GM12864 (cell line): ENCODE measurements around the gene ZFP82.
A peak's percentile ranks its signal among the peaks of the same experiment; 100 is the strongest.

Source experiments
- DNase-seq: peaks from one replicate; pipeline ENCODE4 v3.0.0-alpha.2; 2011; ENCODE audit warnings: low read depth
- H3K4me3 ChIP-seq: 2 replicates; pipeline ENCODE4 v1.5.1; 2011; ENCODE audit warnings: mild to moderate bottlenecking, low read depth, low read length, control low read depth
- TF ChIP-seq, protein P1 (sequence below): IDR thresholded peaks from 2 replicates; pipeline ENCODE4 v1.5.1; 2011; ENCODE audit warnings: low read depth, mild to moderate bottlenecking, moderate library complexity, low read length, control low read depth, inconsistent platforms; ENCODE audit errors: missing control alignments

Gene ZFP82

DNA sequence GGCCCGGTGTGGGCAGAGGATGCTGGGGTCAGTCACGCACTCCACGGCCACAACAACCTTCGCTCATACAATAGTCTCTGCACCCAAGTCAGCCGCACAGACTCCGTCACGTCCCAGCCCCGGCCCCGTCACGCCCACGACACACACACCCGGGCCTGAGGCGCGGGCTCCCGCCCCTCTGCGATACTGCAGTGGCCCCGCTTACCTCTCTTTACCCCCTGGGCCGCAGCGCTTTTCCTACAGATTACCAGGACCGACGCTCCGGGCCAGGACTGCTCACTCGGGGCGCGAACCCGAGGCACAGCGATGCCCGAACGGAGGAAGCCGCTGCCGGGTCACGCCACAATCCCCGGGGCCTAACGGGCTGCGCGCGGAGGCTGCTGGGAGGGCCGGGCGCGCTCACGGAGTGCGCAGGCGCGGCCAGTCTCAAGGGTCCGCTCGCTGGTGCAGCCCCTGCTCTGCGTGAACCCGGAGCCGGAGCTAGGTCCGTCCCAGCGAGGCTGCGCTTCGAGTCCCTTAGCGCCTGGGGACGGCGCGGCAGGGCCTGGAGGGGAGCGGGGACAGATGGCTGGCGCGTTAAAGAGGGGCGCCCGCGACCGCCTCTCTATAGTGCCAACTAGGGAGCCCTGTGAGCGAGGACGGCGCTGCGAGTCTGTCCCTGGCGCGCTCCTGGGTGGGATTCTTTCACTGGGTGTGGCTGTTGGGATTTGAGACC, at the start of gene ZFP82:
Gene ZFP82 (minus strand): TSS at position 358 of the 715 bp plus-strand sequence. CDS start 8,855 bp downstream, outside the sequence.
- peak within 1 kb of the TSS; percentile 71 for H3K4me3 ChIP-seq
- peak; percentile 69 for DNase-seq
- TF ChIP-seq, protein P1, sequence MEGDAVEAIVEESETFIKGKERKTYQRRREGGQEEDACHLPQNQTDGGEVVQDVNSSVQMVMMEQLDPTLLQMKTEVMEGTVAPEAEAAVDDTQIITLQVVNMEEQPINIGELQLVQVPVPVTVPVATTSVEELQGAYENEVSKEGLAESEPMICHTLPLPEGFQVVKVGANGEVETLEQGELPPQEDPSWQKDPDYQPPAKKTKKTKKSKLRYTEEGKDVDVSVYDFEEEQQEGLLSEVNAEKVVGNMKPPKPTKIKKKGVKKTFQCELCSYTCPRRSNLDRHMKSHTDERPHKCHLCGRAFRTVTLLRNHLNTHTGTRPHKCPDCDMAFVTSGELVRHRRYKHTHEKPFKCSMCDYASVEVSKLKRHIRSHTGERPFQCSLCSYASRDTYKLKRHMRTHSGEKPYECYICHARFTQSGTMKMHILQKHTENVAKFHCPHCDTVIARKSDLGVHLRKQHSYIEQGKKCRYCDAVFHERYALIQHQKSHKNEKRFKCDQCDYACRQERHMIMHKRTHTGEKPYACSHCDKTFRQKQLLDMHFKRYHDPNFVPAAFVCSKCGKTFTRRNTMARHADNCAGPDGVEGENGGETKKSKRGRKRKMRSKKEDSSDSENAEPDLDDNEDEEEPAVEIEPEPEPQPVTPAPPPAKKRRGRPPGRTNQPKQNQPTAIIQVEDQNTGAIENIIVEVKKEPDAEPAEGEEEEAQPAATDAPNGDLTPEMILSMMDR: no peak

DNA sequence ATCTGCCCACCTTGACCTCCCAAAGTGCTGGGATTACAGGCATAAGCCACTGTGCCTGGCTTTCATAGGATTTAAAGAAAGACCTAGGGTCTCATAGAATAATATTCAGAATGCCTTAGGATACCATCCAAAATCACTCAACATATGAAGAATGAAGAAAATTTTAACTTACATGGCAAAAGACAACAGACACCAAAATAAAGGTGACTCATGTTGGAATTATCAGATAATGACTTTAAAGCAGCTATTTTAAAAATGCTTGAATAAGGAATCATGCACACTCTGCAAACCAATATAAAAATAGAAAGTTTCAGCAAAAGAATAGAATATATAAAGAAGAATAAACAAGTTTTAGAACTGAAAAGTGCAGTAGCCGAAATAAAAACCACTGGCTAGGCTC, 41.6 kb upstream of the ZFP82 start:
- TF ChIP-seq, protein P1: no peak
- DNase-seq: no peak
- H3K4me3 ChIP-seq: no peak overlapping the region

DNA sequence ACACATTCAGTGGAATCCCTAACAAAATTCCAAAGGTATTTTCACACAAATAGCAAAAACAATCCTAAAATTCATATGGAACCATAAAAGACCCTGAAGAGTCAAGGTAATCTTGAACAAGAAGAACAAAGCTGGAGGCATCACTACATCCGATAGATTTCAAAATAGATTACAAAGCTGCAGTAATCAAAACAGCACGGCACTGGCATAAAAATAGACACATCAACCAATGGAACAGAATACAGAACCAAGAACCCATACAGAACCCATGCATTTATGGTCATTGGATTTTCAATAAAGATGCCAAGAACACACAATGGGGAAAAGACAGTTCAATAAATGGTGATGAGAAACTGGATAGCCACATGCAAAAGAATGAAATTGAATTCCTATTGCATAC, 38.4 kb upstream of the ZFP82 start:
- TF ChIP-seq, protein P1: no peak
- no peak overlapping the region for H3K4me3 ChIP-seq
- no peak for DNase-seq

DNA sequence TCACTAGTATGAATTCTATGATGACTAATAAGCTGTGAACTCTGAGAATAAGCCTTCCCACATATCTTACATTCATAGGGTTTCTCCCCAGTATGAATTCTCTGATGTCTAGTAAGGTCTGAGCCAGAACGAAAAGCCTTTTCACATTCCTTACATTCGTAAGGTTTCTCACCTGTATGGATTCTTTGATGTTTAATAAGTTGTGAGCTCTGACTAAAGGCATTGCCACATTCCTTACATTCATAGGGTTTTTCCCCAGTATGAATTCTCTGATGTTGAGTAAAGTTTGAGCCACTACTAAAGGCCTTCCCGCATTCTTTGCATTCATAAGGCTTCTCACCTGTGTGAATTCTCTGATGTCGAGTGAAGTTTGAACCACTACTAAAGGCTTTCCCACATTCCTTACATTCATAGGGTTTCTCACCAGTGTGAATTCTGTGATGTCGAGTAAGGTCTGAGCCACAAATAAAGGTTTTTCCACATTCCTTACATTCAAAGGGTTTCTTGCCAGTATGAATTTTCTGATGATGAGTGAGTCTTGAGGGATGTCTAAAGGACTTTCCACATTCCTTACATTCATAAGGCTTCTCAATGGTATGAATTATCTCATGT, 30.7 kb upstream of the ZFP82 start:
- no peak for DNase-seq

DNA sequence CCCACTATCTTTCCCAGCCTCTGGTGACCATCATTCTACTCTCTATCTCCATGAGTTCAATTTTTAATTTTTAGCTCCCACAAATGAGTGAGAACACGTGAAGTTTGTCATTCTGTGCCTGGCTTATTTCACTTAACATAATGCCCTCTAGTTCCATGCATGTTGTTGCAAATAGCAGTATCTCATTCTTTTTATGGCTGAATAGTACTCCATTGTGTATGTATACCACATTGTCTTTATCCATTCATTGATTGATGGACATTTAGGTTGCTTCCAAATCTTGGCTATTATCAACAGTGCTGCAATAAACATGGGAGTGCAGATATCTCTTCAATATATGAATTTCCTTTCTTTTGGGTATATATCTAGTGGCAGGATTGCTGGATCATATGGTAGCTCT, 22.9 kb upstream of the ZFP82 start:
- H3K4me3 ChIP-seq: no peak overlapping the region
- TF ChIP-seq, protein P1: no peak
- no peak for DNase-seq

More for the DNA sequence above, 30.7 kb upstream of the ZFP82 start:
- H3K4me3 ChIP-seq: no peak overlapping the region
- TF ChIP-seq, protein P1: no peak

DNA sequence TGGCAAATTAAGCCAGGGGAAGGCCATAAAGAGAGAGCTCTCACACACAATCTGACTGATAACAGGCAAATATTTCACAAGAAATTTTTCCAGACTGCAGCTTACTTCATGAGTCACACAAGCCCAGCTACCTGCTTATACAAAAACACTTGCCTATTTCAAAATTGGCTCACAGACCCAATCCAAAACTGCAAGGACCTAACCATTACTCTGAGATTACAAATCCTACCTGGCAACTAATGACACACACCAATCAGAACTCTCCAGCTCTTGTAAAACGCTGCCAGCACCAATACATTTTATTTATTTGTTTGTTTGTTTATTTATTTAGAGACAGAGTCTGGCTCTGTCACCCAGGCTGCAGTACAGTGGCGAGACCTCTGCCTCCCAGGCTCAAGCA, 18.1 kb upstream of the ZFP82 start:
- DNase-seq: no peak
- no peak overlapping the region for H3K4me3 ChIP-seq
- TF ChIP-seq, protein P1: no peak
